KBM-7 (cell line): Measurements from ENCODE around the gene DIS3L2.

Experiments
- DNase-seq: peaks from one replicate; pipeline ENCODE4 v3.0.0-alpha.2; 2015
- in situ Hi-C: fragments of 300-500 bp; cut with MboI; formaldehyde crosslinking; loops from 2 replicates; pipeline ENCODE4 v1.14.3; 2020; ENCODE audit warnings: low sequenced_read_pairs, low pct_unique_long_range_greater_than_20kb, mixed read lengths

Gene DIS3L2

DNA sequence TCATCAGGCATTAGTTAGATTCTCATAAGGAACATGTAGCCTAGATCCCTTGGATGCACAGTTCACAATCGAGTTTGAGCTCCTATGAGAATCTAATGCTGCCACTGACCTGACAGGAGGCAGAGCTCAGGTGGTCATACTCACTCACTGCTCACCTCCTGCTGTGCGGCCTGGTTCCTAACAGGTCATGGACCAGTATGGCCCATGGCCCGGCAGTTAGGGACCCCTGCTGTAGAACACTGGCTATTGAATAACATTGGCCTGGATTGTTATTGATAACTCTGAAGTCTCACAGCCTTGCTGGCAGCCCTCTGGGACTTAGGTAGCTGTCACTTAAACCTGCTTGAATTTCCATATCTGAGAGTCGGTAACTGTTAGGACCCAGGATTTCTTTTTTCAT, 302.6 kb downstream of the DIS3L2 start:
- DNase-seq, result no peak
- in situ Hi-C loops, result no loop called here

DNA sequence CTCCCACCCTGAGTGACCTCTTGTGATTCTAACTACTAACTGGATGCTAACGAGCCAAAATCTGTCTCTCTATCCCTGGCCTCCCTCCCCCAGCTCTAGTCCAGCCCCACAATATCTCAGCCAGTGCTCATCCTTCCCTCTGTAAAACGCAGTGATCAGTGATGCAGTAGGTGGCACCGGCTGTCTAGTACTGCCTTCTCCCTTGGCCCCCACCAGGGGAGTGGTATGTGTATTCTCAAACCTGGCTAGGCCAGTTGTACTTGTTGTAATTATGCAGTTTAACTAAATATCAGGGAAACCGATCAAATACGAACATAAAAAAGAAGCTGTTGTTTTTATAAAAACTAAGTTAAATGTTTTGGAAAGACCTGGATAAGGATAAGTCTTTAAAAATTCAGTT, 303.8 kb downstream of the DIS3L2 start:
- DNase-seq, result no peak
- in situ Hi-C loops, result no loop called here

DNA sequence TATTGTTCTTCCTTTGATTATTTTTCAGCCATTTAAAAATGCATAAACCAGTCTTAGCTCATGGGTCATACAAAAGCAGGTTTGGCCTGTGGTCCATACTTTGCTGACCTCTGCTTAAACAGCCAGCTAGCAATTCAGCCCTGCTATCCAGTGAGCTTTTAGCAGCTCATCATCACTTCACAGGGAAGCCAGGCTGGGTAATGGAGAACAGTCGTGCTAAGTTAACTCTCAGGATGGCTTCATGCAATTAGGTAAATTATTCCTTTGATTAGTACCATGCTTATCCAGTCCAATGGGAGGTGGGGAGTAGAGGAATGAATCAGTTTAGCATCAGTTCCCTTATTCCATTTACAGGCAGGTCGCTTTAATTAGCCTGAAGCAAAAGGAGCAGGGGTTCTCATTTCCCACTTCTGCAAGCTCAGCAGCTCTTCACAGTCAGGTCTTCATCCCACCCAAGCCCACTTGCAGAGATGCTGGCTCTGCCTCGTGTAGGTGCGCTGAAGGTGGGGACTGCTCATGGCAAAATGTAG, 307.2 kb downstream of the DIS3L2 start:
- no peak for DNase-seq
- in situ Hi-C loops, result no loop called here

- in situ Hi-C loops, result no loop called here
- DNase-seq, result no peak
Measured at GRCh38 chr2:232269867-232270266, 308.4 kb downstream of the DIS3L2 start.

GRCh38 chr2:232273903-232274643, 312.6 kb downstream of the DIS3L2 start:
- no peak for DNase-seq
- in situ Hi-C loops, result no loop called here

DNA sequence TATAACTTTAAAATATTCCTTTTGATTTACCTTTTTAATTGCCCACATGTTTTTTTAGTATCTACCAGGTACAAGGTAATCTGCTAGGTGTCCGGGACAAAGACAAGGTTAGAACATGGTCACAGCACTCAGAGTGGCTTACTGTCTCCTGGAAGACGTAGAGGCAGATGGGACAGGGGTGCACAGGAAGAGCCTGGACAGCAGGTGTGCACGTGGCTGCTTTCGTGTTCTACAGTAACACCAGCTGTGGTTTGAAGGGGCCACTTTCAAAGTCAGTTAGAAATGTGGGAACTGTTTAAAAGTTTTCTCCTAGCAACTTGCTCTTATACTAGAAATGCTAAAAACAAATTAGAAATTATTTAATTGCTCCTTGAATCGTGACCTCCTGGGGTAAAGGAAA, 314.2 kb downstream of the DIS3L2 start:
- DNase-seq, result no peak
- in situ Hi-C loops, result no loop called here

GRCh38 chr2:232276084-232276732, 314.7 kb downstream of the DIS3L2 start:
- in situ Hi-C loops, result no loop called here
- no peak for DNase-seq

DNA sequence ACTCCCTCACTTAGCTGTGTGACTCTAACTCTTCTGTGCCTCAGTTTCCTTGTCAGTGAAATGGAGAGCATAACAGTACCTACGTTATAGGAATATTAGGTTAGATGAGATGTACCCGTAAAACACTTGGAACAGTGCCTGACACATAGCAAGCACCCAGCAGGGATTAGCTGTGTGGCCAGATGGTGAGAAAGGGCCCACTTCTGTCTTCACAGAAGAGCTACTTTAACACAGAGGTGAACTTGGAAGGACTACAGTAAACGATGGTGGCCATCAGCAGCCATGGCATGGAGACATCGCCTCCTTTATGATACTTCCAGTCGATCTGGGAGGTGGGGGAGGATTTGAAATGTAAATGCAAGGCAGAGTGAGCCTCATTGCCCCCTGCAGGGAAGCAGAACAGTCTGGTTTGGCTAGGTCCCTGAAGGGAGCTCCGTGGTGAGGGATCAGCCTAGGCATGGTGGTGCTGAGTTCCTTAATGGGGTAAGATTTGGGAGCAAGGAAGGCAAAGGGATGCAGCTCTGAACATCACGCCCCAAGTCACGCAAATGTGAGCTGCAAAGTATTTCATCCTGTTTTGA, 315.3 kb downstream of the DIS3L2 start:
- in situ Hi-C loops, result no loop called here
- DNase-seq, result no peak

DNA sequence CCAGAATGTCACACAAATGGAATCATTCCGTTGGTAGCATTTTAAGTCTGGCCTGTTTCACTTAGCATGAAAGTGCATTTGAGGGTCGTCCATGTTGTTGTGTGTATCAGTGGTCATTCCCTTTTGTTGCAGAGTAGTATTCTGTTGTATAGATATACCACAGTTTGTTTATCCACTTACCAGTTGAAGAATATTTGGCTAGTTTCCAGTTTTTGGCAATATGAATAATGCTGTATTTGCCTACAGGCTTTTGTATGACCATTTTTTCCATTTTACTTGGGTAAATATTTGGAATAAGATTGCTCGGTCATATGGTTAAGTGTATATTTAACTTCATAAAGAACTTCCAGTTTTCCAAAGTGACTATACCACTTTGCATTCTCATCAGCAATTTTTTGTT, 317.0 kb downstream of the DIS3L2 start:
- DNase-seq, result no peak
- in situ Hi-C loops, result no loop called here

GRCh38 chr2:232280341-232280740, 318.8 kb downstream of the DIS3L2 start:
- DNase-seq, result no peak
- in situ Hi-C loops, result no loop called here

- in situ Hi-C loops, result no loop called here
- DNase-seq, result no peak
Measured at GRCh38 chr2:232281858-232282507, 320.5 kb downstream of the DIS3L2 start.

GRCh38 chr2:232282508-232283055, 321.1 kb downstream of the DIS3L2 start:
- DNase-seq, result no peak
- in situ Hi-C loops, result no loop called here

- in situ Hi-C loops, result no loop called here
- DNase-seq, result no peak
Measured at GRCh38 chr2:232286001-232286868, 324.7 kb downstream of the DIS3L2 start.

GRCh38 chr2:232287316-232287715, 325.8 kb downstream of the DIS3L2 start:
- in situ Hi-C loops, result no loop called here
- no peak for DNase-seq

GRCh38 chr2:232288489-232289030, 327.0 kb downstream of the DIS3L2 start:
- in situ Hi-C loops, result no loop called here
- no peak for DNase-seq

- in situ Hi-C loops, result no loop called here
- DNase-seq, result no peak
Measured at GRCh38 chr2:232290668-232291067, 329.2 kb downstream of the DIS3L2 start.

GRCh38 chr2:232291343-232291742, 329.8 kb downstream of the DIS3L2 start:
- DNase-seq, result no peak
- in situ Hi-C loops, result no loop called here

DNA sequence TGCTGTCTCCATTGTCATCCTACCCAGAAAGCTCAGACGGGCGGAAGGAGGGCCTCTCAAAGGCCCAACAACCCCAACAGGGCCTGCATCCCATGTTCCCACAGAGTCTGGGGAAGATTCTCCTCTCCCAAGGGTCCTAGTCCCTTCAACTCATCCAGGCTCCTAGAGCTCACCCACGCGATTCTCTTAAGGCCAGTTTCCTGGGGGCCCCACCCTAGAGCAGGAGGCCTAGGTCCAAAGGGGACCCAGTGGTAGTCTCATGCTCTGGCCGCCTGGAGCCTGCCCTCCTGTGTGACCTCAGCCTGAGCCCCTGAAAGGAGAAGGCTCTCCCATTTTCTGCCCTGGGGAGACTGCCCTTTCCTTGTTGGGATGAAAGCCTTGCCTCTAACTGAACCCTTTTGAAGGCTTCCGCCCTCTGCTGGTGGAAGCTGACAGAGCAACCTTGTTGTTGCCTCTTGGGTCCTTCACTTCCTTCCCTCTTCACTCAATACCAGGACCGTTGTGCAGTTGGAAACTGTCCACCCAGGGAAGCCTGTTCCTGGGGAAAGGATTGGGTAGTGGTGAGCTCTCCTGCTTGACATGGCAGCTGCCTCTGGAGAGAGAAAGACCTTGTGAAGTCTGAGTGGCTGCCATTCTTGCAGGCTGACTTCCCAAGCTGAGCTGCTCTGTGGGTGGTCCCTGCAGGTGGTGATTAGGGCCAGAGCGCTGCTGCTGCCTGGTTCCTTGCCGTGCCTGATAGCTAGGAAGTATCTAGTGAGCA, 331.1 kb downstream of the DIS3L2 start:
- DNase-seq, result peak; percentile 87
- in situ Hi-C loops, result no loop called here
